Lung (tissue), 12 donors: Measurements from ENCODE around the gene APOBEC3A. TPM values are rescaled to one million over a fixed set of nuclear protein-coding genes. Genes with fewer than 3 reads are reported as not detected.

Experiments
- ATAC-seq: fragments of 200-7000 bp; cut with Tn5 transposase; one replicate; pipeline ENCODE4 v1.9.1; 2020; ENCODE audit warnings: moderate number of reproducible peaks; ENCODE audit not compliant: insufficient read depth, low FRiP score
- DNase-seq, 3 donors: peaks; one replicate each; pipeline ENCODE4 v3.0.0-alpha.2; 2013 to 2017
- H3K27ac ChIP-seq, 2 donors: one replicate each; pipeline ENCODE4 v1.5.1; 2013; ENCODE audit warnings: mild to moderate bottlenecking in 2 of 2, moderate library complexity in 2 of 2, control low read depth in 1 of 2, inconsistent platforms in 1 of 2, low read depth in 1 of 2, low read length in 1 of 2
- H3K27me3 ChIP-seq, 3 donors: one replicate each; pipeline ENCODE4 v1.5.1; 2013; ENCODE audit warnings: low read length in 2 of 3; ENCODE audit not compliant: control insufficient read depth in 3 of 3, insufficient read depth in 3 of 3
- H3K36me3 ChIP-seq, 4 donors: one replicate each; pipeline ENCODE4 v1.5.1; 2013; ENCODE audit warnings: low read length in 4 of 4, mild to moderate bottlenecking in 1 of 4, moderate library complexity in 1 of 4; ENCODE audit not compliant: control insufficient read depth in 4 of 4, insufficient read depth in 4 of 4
- H3K4me1 ChIP-seq, 5 donors: one replicate each; pipeline ENCODE4 v1.5.1; 2013; ENCODE audit warnings: low read length in 5 of 5, mild to moderate bottlenecking in 2 of 5, moderate library complexity in 1 of 5; ENCODE audit not compliant: control insufficient read depth in 5 of 5, insufficient read depth in 5 of 5
- H3K4me3 ChIP-seq: one replicate; pipeline ENCODE4 v1.5.1; 2013; ENCODE audit warnings: mild to moderate bottlenecking, control low read depth, moderate library complexity
- H3K9ac ChIP-seq, 2 donors: one replicate each; pipeline ENCODE4 v1.5.1; 2013; ENCODE audit warnings: low read length in 2 of 2, control low read depth in 1 of 2; ENCODE audit not compliant: insufficient read depth in 1 of 2
- H3K9me3 ChIP-seq, 4 donors: one replicate each; pipeline ENCODE4 v1.5.1; 2013; ENCODE audit warnings: low read length in 3 of 4, mild to moderate bottlenecking in 1 of 4, moderate library complexity in 1 of 4; ENCODE audit not compliant: control insufficient read depth in 4 of 4, insufficient read depth in 3 of 4
- CTCF ChIP-seq: IDR thresholded peaks from 2 replicates; pipeline ENCODE4 v1.5.1; 2012; ENCODE audit warnings: mild to moderate bottlenecking; ENCODE audit errors: control extremely low read depth, extremely low read depth
- WGBS, 2 donors: extraction: QIAGEN DNeasy Blood & Tissue Kit; methylation state at CpG; one replicate each; pipeline ENCODE4 v1.1.7; 2013; 5-methylcytosine and 5-hydroxymethylcytosine counted together
- polyA plus RNA-seq, 2 donors: library from polyadenylated mRNA; stranded (reverse); fragments of 200-250 nt; gene quantifications; one replicate each; pipeline ENCODE4 v1.2.1, GENCODE V29; 2013
- total RNA-seq, 2 donors: library from RNA; depleted of rRNA in 1 of 2; stranded (reverse); fragments of >200 nt in 1 of 2; gene quantifications; one replicate each; pipeline ENCODE4 v1.2.1, GENCODE V29; 2014 to 2021
- donor health status: control.
- donor health status: control.
- donor health status: Bipolar disorder and iron deficiency.
- donor health status: healthy.
- donor health status: DM: yes; HTN: yes; CAD: no.

Gene APOBEC3A
- total and polyA plus RNA-seq, 4 donors = 1.1 to 68.3 (median 9.1) TPM

DNA sequence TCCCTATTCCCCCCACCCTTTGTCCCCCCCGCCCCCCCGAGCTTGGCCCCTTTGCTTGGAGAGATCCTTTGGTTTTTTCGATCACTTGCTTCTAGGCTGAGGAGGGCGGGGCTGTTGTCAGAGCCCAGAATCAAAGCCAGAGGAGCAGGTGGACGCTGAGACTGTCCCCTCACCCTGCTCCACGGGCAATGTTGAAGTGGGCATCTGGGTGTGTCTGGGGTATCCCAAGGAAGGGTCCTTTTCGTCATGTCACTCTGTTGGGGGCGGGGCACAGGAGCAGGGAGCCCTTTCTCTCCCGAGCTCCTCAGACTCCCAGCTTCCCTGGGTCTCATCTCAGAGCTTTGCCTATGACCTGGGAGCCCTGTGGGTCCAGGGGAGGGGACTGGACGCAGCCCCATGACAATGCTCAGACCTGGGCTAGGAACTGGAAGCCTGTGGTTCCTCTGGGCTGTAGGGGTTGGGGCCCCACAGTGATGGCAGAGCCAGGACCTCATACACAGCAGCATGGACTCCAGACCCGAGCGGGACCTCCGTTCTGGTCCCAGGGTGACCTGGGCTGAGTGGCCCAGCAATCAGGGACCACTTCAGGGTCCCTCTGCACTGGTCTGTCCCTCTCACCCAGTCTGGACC is 2.9 kb upstream of the APOBEC3A start:
- no peak for TF ChIP-seq CTCF
- H3K36me3 ChIP-seq = no peaks in the 10 kb centered on the region
- ATAC-seq (no peak), DNase-seq (no peak)
- H3K4me3 ChIP-seq = no peak overlapping the region
- H3K27me3 ChIP-seq = no peaks in the 10 kb centered on the region
- H3K4me1 ChIP-seq = no peaks in the 10 kb centered on the region
- H3K27ac ChIP-seq = no peak overlapping the region
- 72 to 83% methylated on average over 13 of the region's 13 CpGs for WGBS, 2 donors
- no peak overlapping the region for H3K9ac ChIP-seq
- H3K9me3 ChIP-seq = no peaks in the 10 kb centered on the region

DNA sequence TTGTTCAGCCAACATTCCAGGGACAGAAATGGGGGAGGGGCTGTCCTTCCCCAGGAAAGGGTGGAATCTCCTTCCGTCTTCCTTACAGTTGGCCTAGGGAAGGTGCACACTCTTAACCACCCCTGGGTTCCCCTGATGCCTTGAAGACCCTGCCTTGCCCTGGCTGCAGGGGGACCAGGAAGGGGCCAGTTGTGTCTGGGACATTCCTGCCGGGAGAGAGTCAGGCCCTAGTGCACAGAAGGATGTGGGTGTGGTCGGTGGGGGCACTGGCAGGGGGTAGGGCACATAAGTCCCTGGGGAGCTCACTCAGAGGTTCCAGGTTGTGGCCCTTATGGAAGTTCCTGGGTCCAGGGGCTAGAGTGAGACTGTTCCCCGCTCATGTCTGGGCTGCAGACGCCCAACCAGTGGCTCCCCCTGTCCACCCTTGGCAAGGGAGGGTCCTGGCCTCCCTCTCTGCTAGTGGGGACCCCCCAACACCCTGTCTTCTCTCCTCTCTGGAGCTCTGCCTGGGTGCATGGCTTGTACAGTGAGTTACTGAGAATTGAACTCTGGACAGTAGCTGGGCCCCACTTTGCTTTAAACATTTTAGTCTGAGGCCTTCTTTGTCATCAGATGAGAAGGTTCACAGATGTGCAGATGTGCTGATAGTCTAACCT is 2.0 kb upstream of the APOBEC3A start:
- no peaks in the 10 kb centered on the region for H3K9me3 ChIP-seq
- TF ChIP-seq CTCF = no peak
- H3K4me1 ChIP-seq = no peaks in the 10 kb centered on the region
- 76 to 79% methylated on average over 5 of the region's 5 CpGs for WGBS, 2 donors
- no peaks in the 10 kb centered on the region for H3K27me3 ChIP-seq
- no peak overlapping the region for H3K4me3 ChIP-seq
- no peak overlapping the region for H3K9ac ChIP-seq
- no peaks in the 10 kb centered on the region for H3K36me3 ChIP-seq
- DNase-seq (no peak), ATAC-seq (no peak)
- no peak overlapping the region for H3K27ac ChIP-seq

- Histone ChIP-seq H3K36me3 (no peaks in the 10 kb centered on the region), H3K4me1 (no peaks in the 10 kb centered on the region), H3K27me3 (no peaks in the 10 kb centered on the region), H3K9me3 (no peaks in the 10 kb centered on the region), H3K4me3 (no peak overlapping the region), H3K9ac (no peak overlapping the region), H3K27ac (no peak overlapping the region)
- ATAC-seq (no peak), DNase-seq (no peak)
- WGBS, 2 donors = 93 to 96% methylated on average over 3 of the region's 3 CpGs
- TF ChIP-seq CTCF = no peak
Observed at GRCh38 chr22:38955926-38956325, 1.5 kb upstream of the APOBEC3A start.
